Measurements from ENCODE around the gene DIABLO.

DNA sequence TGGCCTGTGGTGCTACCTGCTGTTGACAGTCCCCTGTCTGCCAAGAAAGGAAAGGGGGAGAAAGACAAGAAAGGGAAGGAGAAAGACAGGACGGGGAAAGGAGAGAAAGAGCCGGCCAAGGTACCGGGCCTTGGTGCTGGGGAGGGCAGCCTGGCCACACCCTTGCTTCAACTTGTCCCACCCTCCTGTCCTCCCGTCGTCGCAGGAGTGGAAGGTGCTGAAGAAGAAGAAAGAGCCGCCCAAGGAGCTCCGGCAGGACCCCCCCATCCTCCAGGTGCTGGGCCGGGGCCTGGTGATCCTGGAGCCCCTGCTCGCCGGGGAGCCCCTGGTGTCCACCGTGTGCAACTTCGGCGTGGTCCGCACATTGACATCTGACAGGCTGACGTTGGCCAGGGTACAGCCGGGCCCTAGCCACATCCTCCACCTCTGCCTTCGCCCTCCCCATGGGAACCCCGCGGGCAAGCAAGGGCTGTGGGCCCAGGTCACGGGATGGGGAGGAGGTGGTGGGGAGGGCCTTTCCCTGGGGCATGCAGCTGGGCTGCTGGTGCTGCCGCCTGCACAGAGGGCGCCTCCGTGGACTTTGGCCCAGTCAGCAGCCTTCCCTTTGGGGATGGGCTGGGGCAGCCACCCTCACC, 25.2 kb downstream of the DIABLO start:
- no peak for TF ChIP-seq CTCF (IDR thresholded peaks at IDR 0.05)
- TF ChIP-seq POLR2A (IDR thresholded peaks at IDR 0.05), result no peak

All from Peyer's patch (tissue), 4 donors.